Activated T-helper 2 cell treated with anti-CD3 and anti-CD28 coated beads, Interferon-gamma antibody, Interleukin-2, Interleukin-4, amounts not matched to agents 10 μg/mL and 5 μg/mL and 100 μg/mL, durations not matched to agents 14 hours and 24 hours and 36 hours (primary cell): ENCODE results near the gene EHD3. TPM values are rescaled to one million over a fixed set of nuclear protein-coding genes. Genes with fewer than 3 reads are reported as not detected.

Experiments
- DNase-seq: peaks from one replicate; pipeline ENCODE4 v3.0.0; 2021; ENCODE audit warnings: low spot score
- H3K27ac Mint-ChIP-seq: one replicate; pipeline ENCODE4 v1.8.0; 2021; ENCODE audit warnings: mixed read lengths
- H3K27me3 Mint-ChIP-seq: one replicate; pipeline ENCODE4 v1.8.0; 2021; ENCODE audit warnings: low read depth, mixed read lengths
- H3K36me3 Mint-ChIP-seq: one replicate; pipeline ENCODE4 v1.8.0; 2021; ENCODE audit warnings: low read depth, mixed read lengths
- H3K4me1 Mint-ChIP-seq: one replicate; pipeline ENCODE4 v1.8.0; 2021; ENCODE audit warnings: low read depth, mixed read lengths
- H3K4me3 Mint-ChIP-seq: one replicate; pipeline ENCODE4 v1.8.0; 2021; ENCODE audit warnings: low read depth, mild to moderate bottlenecking, moderate library complexity, mixed read lengths
- H3K9me3 Mint-ChIP-seq: one replicate; pipeline ENCODE4 v1.8.0; 2021; ENCODE audit warnings: mixed read lengths
- intact Hi-C: fragments of 100-400 bp; cut with micrococcal nuclease; formaldehyde crosslinking; loops from one replicate; pipeline ENCODE4 v1.15.1; 2023
- total RNA-seq: library from RNA; stranded (reverse); gene quantifications from 2 replicates; pipeline ENCODE4 v1.2.3, GENCODE V29; 2022

EHD3 gene
- total RNA-seq, 1 donor from 2014 or later: 1.6 TPM

- intact Hi-C loops: no loop called here
- no peak for DNase-seq
- Mint-ChIP-seq H3K36me3 (no peaks in the 10 kb centered on the region), H3K9me3 (no peaks in the 10 kb centered on the region), H3K27ac (no peak overlapping the region), H3K4me1 (no peaks in the 10 kb centered on the region), H3K27me3 (no peaks in the 10 kb centered on the region), H3K4me3 (no peak overlapping the region)
Measured at GRCh38 chr2:31241625-31242270, 7.8 kb downstream of the EHD3 start.

GRCh38 chr2:31243053-31243452 is 9.1 kb downstream of the EHD3 start:
- Mint-ChIP-seq H3K27ac (no peak overlapping the region), H3K9me3 (no peaks in the 10 kb centered on the region), H3K36me3 (no peaks in the 10 kb centered on the region), H3K4me3 (no peak overlapping the region), H3K4me1 (no peaks in the 10 kb centered on the region), H3K27me3 (no peaks in the 10 kb centered on the region)
- intact Hi-C loops: no loop called here
- no peak for DNase-seq

GRCh38 chr2:31244101-31244500 is 10.1 kb downstream of the EHD3 start:
- Mint-ChIP-seq H3K4me3 (no peak overlapping the region), H3K27ac (no peak overlapping the region), H3K27me3 (no peaks in the 10 kb centered on the region), H3K36me3 (no peaks in the 10 kb centered on the region), H3K4me1 (no peaks in the 10 kb centered on the region), H3K9me3 (no peaks in the 10 kb centered on the region)
- no peak for DNase-seq
- intact Hi-C loops: no loop called here

- Mint-ChIP-seq H3K9me3 (no peaks in the 10 kb centered on the region), H3K27ac (no peak overlapping the region), H3K4me3 (no peak overlapping the region), H3K27me3 (no peaks in the 10 kb centered on the region), H3K4me1 (no peaks in the 10 kb centered on the region), H3K36me3 (no peaks in the 10 kb centered on the region)
- DNase-seq: no peak
- intact Hi-C loops: no loop called here
Measured at GRCh38 chr2:31246184-31246852, 12.4 kb downstream of the EHD3 start.

- Mint-ChIP-seq H3K4me1 (no peaks in the 10 kb centered on the region), H3K9me3 (no peaks in the 10 kb centered on the region), H3K27ac (no peak overlapping the region), H3K4me3 (no peak overlapping the region), H3K36me3 (no peaks in the 10 kb centered on the region), H3K27me3 (no peaks in the 10 kb centered on the region)
- no peak for DNase-seq
- intact Hi-C loops: no loop called here
Measured at GRCh38 chr2:31247711-31248110, 13.8 kb downstream of the EHD3 start.

GRCh38 chr2:31248139-31248538 is 14.2 kb downstream of the EHD3 start:
- Mint-ChIP-seq H3K9me3 (no peaks in the 10 kb centered on the region), H3K4me3 (no peak overlapping the region), H3K36me3 (no peaks in the 10 kb centered on the region), H3K27ac (no peak overlapping the region), H3K27me3 (no peaks in the 10 kb centered on the region), H3K4me1 (no peaks in the 10 kb centered on the region)
- intact Hi-C loops: no loop called here
- no peak for DNase-seq

GRCh38 chr2:31249009-31249690 is 15.2 kb downstream of the EHD3 start:
- Mint-ChIP-seq H3K4me1 (no peaks in the 10 kb centered on the region), H3K27me3 (no peaks in the 10 kb centered on the region), H3K4me3 (no peak overlapping the region), H3K9me3 (no peaks in the 10 kb centered on the region), H3K36me3 (no peaks in the 10 kb centered on the region), H3K27ac (no peak overlapping the region)
- intact Hi-C loops: no loop called here
- DNase-seq: no peak

- Mint-ChIP-seq H3K27me3 (no peaks in the 10 kb centered on the region), H3K27ac (no peak overlapping the region), H3K4me3 (no peak overlapping the region), H3K36me3 (no peaks in the 10 kb centered on the region), H3K9me3 (no peaks in the 10 kb centered on the region), H3K4me1 (no peaks in the 10 kb centered on the region)
- no peak for DNase-seq
- intact Hi-C loops: no loop called here
Measured at GRCh38 chr2:31251018-31251417, 17.1 kb downstream of the EHD3 start.

GRCh38 chr2:31251851-31252250 is 17.9 kb downstream of the EHD3 start:
- no peak overlapping the region for H3K4me3 Mint-ChIP-seq
- intact Hi-C loops: no loop called here
- no peaks in the 10 kb centered on the region for H3K27me3 Mint-ChIP-seq
- no peak for DNase-seq
- no peaks in the 10 kb centered on the region for H3K4me1 Mint-ChIP-seq
- no peak overlapping the region for H3K27ac Mint-ChIP-seq
- H3K9me3 Mint-ChIP-seq: no peaks in the 10 kb centered on the region
- H3K36me3 Mint-ChIP-seq: no peaks in the 10 kb centered on the region

GRCh38 chr2:31253356-31254131 is 19.6 kb downstream of the EHD3 start:
- no peaks in the 10 kb centered on the region for H3K9me3 Mint-ChIP-seq

GRCh38 chr2:31254237-31255203 is 20.6 kb downstream of the EHD3 start:
- Mint-ChIP-seq H3K27me3 (no peaks in the 10 kb centered on the region), H3K27ac (no peak overlapping the region), H3K36me3 (no peaks in the 10 kb centered on the region), H3K4me3 (no peak overlapping the region), H3K9me3 (no peaks in the 10 kb centered on the region), H3K4me1 (no peaks in the 10 kb centered on the region)
- no peak for DNase-seq
- intact Hi-C loops: no loop called here

More at GRCh38 chr2:31253356-31254131, 19.6 kb downstream of the EHD3 start:
- no peak overlapping the region for H3K4me3 Mint-ChIP-seq
- DNase-seq: no peak
- no peaks in the 10 kb centered on the region for H3K36me3 Mint-ChIP-seq
- H3K4me1 Mint-ChIP-seq: no peaks in the 10 kb centered on the region
- no peaks in the 10 kb centered on the region for H3K27me3 Mint-ChIP-seq
- intact Hi-C loops: no loop called here
- H3K27ac Mint-ChIP-seq: no peak overlapping the region
